Measurements from ENCODE around the gene ZNF582. TPM values are rescaled to one million over a fixed set of nuclear protein-coding genes. Genes with fewer than 3 reads are reported as not detected.

ZNF582 gene
- total and polyA plus RNA-seq, 4 donors: 2.5 to 4.4 (median 3.0) TPM

DNA sequence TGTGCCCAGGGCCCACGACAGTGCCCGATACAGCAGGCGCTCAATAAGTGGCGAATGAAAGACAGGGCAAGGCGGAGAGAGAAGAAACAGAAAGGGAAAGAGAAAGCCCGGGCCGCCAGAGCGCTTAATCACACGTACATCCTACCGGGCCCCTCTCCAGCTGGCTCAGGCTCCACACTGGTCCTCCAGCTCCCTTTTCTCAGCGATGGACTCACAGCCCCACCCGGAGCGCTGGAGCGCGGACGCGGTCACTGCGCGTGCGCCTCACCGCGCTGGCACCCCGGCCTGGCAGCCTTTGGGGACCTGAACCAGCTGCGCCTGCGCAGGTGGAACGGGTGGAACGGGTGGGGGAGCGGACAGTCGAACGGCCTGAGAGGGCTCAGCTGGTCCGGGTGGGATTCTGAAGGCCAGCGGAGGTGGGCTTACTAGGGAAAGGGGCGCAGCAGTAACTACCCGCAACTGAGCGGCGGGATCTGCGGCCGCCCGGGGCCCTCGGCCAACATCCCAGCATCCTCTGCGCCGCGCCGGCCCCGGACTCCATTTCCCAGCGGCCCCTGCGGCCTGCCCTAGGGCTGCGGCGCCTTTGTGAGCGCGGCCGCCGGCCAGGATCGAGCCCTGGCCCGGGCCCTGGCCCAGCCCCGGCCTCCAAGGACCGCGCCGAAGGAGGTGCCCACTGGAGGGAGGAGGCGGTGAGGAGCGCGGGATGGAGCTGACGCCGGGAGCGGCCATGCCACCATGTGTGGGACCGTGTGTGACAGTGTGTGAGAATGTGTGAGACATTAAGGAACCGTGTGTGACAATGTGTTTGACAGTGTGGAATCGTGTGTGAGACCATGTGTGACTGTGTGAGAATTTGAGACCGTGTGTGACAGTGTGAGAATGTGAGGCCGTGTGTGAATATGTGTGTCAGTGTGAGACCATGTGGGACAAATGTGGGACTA, 10.7 kb upstream of the ZNF582 start, which contains the start of gene ZNF583:
Gene ZNF583 (plus strand): TSS at position 569 of the 941 bp plus-strand sequence. CDS start 2,783 bp downstream, outside the sequence.
- TF ChIP-seq, protein P1, sequence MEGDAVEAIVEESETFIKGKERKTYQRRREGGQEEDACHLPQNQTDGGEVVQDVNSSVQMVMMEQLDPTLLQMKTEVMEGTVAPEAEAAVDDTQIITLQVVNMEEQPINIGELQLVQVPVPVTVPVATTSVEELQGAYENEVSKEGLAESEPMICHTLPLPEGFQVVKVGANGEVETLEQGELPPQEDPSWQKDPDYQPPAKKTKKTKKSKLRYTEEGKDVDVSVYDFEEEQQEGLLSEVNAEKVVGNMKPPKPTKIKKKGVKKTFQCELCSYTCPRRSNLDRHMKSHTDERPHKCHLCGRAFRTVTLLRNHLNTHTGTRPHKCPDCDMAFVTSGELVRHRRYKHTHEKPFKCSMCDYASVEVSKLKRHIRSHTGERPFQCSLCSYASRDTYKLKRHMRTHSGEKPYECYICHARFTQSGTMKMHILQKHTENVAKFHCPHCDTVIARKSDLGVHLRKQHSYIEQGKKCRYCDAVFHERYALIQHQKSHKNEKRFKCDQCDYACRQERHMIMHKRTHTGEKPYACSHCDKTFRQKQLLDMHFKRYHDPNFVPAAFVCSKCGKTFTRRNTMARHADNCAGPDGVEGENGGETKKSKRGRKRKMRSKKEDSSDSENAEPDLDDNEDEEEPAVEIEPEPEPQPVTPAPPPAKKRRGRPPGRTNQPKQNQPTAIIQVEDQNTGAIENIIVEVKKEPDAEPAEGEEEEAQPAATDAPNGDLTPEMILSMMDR (IDR thresholded peaks at IDR 0.05; ENCODE audit: control extremely low read depth, extremely low read depth): no peak
- peak within 1 kb of the TSS; percentile 66 to 94 for H3K9ac ChIP-seq (ENCODE audit: insufficient read depth in 1 of 2, low read length in 2 of 2)
- peaks cover 4 to 41% (median 26%) of the 10 kb centered on the region in 4 donors for H3K36me3 ChIP-seq (ENCODE audit: control insufficient read depth in 4 of 4, insufficient read depth in 4 of 4, low read length in 4 of 4)
- H3K27ac ChIP-seq (ENCODE audit: low read depth in 1 of 2, low read length in 1 of 2): peak within 1 kb of the TSS; percentile 90 to 98
- peaks cover 5 to 31% (median 21%) of the 10 kb centered on the region in 4 donors for H3K9me3 ChIP-seq (ENCODE audit: control insufficient read depth in 4 of 4, insufficient read depth in 3 of 4, low read length in 3 of 4)
- H3K4me1 ChIP-seq (ENCODE audit: control insufficient read depth in 5 of 5, insufficient read depth in 5 of 5, low read length in 5 of 5): peaks cover 0 to 14% (median 9%) of the 10 kb centered on the region in 5 donors
- no peaks in the 10 kb centered on the region for H3K27me3 ChIP-seq (ENCODE audit: control insufficient read depth in 3 of 3, insufficient read depth in 3 of 3, low read length in 2 of 3)
- ATAC-seq (ENCODE audit: insufficient read depth, low FRiP score) (peak; percentile 99), DNase-seq (peak; percentile 97 to 99 (median 99))
- peak within 1 kb of the TSS; percentile 96 for H3K4me3 ChIP-seq
- WGBS, 2 donors: 0 to 1% methylated on average over 69 to 70 of the region's 70 CpGs

DNA sequence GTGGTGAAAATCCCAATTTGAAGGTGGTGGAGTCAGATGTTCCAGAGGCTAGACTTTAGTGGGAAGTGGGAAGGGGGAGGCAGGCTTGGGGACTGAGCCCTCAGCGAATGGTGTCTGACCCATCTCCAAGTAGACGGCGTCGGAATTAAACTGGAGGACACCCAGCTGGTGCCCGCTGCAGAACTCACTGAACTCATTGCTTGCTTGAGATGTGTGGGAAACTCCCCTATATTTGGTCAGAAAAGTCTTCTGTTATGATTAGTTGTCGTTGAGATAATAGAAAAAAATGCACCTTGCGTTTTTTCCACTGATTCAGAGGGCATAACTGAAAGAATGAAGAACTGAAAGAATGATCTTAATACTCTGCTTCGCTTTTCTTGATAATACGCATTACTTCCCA, 9.9 kb upstream of the ZNF582 start:
- no peak for ATAC-seq (ENCODE audit: insufficient read depth, low FRiP score)
- peaks cover 0 to 29% (median 19%) of the 10 kb centered on the region in 4 donors for H3K9me3 ChIP-seq (ENCODE audit: control insufficient read depth in 4 of 4, insufficient read depth in 3 of 4, low read length in 3 of 4)
- H3K27me3 ChIP-seq (ENCODE audit: control insufficient read depth in 3 of 3, insufficient read depth in 3 of 3, low read length in 2 of 3): no peaks in the 10 kb centered on the region
- H3K4me3 ChIP-seq: no peak overlapping the region
- 21 to 32% methylated on average over 9 of the region's 9 CpGs for WGBS, 2 donors
- peak overlapping the region; percentile 35 to 80 for H3K27ac ChIP-seq (ENCODE audit: low read depth in 1 of 2, low read length in 1 of 2)
- peak in 2 of 3 donors; percentile 21 to 32 for DNase-seq
- TF ChIP-seq, protein P1 (IDR thresholded peaks at IDR 0.05; ENCODE audit: control extremely low read depth, extremely low read depth): no peak
- peaks cover 4 to 34% (median 21%) of the 10 kb centered on the region in 4 donors for H3K36me3 ChIP-seq (ENCODE audit: control insufficient read depth in 4 of 4, insufficient read depth in 4 of 4, low read length in 4 of 4)
- peaks cover 0 to 14% (median 9%) of the 10 kb centered on the region in 5 donors for H3K4me1 ChIP-seq (ENCODE audit: control insufficient read depth in 5 of 5, insufficient read depth in 5 of 5, low read length in 5 of 5)
- peak overlapping the region; percentile 66 to 76 for H3K9ac ChIP-seq (ENCODE audit: insufficient read depth in 1 of 2, low read length in 2 of 2)

DNA sequence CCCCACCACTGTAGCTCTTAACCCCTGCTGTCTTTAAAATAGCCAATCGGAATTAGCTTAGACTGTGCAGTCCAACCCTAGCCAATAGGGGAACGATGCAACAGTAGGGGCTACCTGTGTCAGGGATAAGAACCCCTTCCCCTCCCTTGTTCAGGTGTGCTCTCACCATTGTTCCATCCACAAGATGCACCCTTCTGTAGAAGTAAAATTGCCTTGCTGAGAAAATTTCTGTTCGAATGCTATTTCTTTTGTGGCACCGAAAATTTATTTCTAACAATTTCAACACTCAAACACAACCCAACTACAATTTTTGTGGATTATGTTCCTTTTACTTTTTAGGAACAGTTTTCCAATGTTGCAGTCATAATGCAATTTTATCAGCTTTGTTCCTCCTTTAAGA, 7.2 kb upstream of the ZNF582 start:
- WGBS, 2 donors: 95 to 98% methylated on average over 4 of the region's 4 CpGs
- TF ChIP-seq, protein P1 (IDR thresholded peaks at IDR 0.05; ENCODE audit: control extremely low read depth, extremely low read depth): no peak
- Histone ChIP-seq H3K9me3 (ENCODE audit: control insufficient read depth in 4 of 4, insufficient read depth in 3 of 4, low read length in 3 of 4) (peaks cover 0 to 23% (median 12%) of the 10 kb centered on the region in 4 donors), H3K27me3 (ENCODE audit: control insufficient read depth in 3 of 3, insufficient read depth in 3 of 3, low read length in 2 of 3) (no peaks in the 10 kb centered on the region), H3K27ac (ENCODE audit: low read depth in 1 of 2, low read length in 1 of 2) (no peak overlapping the region), H3K9ac (ENCODE audit: insufficient read depth in 1 of 2, low read length in 2 of 2) (no peak overlapping the region), H3K36me3 (ENCODE audit: control insufficient read depth in 4 of 4, insufficient read depth in 4 of 4, low read length in 4 of 4) (peaks cover 7 to 17% (median 12%) of the 10 kb centered on the region in 4 donors), H3K4me3 (no peak overlapping the region), H3K4me1 (ENCODE audit: control insufficient read depth in 5 of 5, insufficient read depth in 5 of 5, low read length in 5 of 5) (peaks cover 0 to 14% (median 9%) of the 10 kb centered on the region in 5 donors)
- DNase-seq (no peak), ATAC-seq (ENCODE audit: insufficient read depth, low FRiP score) (no peak)

Data from lung (tissue), 12 donors.